GM18868 (cell line): ENCODE results near the gene WFDC6.

Experiments used
- ATAC-seq: cut with Tn5 transposase; IDR thresholded peaks from one replicate; pipeline ENCODE4 v1.9.1; 2021; ENCODE audit warnings: mild to moderate bottlenecking, moderate library complexity; ENCODE audit not compliant: unreplicated experiment

WFDC6 gene

DNA sequence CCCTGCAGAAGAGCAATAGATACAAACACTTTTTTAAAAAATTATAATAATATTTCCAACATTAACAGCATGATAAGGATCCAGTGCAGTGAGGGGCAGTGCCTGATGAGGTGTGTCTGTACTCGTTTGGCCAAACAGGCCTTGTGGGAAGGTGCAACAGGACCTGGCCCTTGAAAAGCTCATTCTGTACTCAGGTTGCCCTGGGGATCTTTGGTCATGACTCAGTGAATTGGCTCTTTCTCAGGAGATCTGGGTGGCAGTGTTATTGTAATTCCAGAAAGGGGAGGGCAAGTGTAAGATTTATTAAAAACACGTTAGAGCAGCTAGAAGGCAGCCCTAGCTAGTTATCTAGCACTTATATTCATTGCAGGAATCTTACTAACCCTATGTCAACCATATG, 21.0 kb downstream of the WFDC6 start:
- ATAC-seq, result no peak

DNA sequence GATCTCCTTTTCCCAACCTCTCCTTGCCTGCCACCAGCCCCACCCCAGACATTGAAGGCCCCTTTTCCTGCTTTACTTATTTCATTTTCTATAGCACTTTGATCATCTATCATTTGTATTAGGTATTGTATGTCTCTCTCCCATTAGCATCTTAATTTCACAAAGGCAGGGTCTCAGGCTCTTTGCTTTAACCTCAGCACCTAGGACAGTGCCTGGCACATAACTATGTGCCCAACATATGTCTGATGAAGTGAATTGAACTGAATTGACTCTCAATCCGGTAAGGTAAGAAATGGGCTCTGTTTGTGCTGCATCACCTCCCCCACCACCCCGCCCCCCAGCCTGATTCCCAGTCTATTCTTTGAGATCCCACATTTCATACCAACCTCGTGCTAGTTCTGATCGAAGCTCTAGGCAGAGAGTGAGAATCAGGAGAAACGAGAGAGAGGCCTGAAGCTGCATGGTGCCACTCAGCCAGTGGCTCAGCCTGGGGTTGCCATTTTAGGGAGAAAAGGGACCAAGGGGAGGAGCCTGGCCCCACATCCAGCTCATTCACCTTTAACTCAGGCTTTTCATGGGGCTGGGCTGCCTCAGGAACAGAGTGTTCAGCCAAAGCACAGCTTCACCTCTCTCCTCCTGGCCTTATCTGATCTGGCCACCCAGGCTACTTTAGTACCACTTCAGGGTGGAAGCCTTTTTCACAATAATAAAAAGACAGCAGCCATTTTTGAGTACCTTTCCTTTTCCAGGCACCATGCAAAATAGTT, 24.0 kb downstream of the WFDC6 start, which contains the start of gene SPINT3:
Gene SPINT3 (minus strand): TSS at position 476 of the 767 bp plus-strand sequence. CDS start 14 bp downstream, at position 462.
- no peak for ATAC-seq

- ATAC-seq, result no peak
Observed at GRCh38 chr20:45510242-45510862, 28.9 kb downstream of the WFDC6 start.

GRCh38 chr20:45509091-45509490, 30.2 kb downstream of the WFDC6 start:
- ATAC-seq, result no peak

DNA sequence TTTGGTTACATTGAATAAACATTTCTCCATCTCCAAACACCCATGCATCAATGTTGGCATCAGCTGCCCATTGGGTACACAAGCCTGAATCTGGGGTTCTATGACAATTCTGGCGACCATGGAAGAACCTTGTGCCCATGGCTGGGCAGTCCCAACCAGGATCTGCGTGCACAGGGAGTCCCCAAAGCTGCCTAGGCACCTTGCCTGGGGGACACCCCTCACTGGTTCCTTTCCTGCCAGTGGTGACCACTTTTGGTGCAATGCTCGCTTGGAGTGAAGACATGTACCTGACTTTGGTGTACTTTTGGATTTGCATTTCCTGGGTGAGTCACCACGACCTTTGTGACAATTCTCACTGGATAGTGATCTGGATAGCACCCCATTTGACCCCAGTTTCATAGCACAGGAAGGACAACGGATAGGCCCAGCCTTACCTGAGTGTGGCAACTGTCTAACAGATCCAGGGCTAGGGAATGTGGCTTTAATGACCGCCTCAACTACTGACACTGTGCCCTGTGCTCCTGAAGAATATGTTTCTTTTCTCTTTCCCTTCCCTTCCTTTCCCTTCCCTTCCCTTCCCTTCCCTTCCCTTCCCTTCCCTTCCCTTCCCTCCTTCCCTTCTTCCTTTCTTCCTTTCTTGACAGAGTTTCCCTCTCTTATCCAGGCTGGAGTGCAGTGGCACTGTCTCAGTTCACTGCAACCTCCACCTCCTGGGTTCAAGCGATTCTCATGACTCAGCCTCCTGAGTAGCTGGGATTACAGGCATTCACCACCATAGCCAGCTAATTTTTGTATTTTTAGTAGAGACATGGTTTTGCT, 31.0 kb downstream of the WFDC6 start:
- ATAC-seq, result no peak

- ATAC-seq, result peak; percentile 55
Observed at GRCh38 chr20:45507011-45507820, 32.1 kb downstream of the WFDC6 start.

DNA sequence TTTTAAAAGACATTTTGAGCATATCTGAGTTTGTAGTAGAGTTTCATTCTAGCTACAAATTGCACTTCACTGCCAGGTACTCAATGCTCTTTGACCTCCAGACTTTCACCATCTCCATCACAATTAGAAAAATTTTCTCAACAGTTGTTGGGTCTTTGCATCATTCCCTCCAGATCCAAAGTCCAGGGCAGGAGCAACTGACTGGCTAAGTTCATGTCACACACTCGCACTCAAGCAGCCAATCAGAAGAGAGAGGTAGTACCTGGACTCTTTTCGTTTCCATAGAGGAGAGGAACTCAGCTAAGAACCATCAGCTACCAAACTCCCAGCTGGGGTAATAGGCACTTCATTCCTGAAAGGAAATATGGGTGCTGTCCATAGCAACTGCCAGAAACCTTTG, 32.9 kb downstream of the WFDC6 start:
- ATAC-seq, result no peak

GRCh38 chr20:45503403-45503802, 35.9 kb downstream of the WFDC6 start:
- no peak for ATAC-seq

DNA sequence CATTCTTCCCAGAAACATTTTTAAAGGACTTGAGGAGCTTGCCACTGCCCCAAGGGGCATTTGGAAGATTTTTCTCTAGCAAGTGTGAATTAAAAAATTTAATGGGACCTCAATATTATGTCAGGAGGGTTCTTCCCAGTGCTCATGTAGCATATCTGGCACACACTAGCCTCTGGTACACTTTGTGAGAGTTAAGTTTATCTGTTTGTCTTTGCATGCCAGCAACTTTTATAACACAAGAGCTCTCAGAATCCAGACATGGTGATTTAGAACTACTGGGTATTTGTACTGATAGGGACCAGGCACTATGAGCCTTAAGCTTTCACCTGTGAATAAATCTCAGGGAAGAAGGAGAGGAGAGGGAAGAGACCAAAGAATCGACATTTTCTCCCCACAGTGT, 36.7 kb downstream of the WFDC6 start:
- no peak for ATAC-seq

GRCh38 chr20:45501600-45501999, 37.7 kb downstream of the WFDC6 start:
- no peak for ATAC-seq

DNA sequence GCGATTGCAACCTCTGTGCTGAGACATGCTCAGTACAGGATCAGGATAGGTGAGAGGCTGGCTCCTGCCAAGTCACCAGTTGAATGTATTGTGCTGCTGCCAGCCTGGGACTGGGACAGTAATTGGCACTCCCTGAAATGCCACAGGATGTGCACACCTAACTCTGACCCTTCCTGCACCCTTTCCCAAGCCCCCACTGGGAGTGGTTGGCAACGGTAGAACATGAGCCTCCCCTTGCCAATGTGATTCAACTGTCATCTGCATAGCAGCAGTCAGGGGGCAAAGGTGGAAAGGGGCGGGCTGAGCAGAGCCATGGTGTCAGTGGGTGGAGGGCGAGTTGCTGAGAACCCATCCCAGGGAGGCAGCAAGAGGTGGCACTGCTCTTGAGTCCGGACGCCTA, 39.3 kb downstream of the WFDC6 start:
- no peak for ATAC-seq

GRCh38 chr20:45497971-45498494, 41.2 kb downstream of the WFDC6 start:
- ATAC-seq, result no peak

DNA sequence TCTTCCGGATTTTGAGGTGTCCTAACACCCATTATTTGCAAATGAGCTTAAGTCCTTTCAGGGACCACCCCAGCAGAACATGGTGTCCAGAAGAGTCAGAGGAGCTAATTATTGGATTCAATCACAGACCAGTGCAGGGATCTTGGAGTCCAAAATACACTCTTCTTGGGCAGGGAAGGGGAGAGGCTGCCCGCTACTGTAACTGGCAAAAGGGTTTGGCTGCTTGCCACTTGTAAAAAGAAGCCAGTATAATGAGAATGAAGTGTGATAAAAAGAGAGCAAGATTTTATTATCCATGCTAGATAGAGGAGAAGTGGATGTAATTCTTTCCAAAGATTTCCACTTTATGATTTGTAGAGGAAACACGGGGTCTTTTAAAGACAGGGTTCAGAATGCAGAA, 43.1 kb downstream of the WFDC6 start:
- ATAC-seq, result no peak

DNA sequence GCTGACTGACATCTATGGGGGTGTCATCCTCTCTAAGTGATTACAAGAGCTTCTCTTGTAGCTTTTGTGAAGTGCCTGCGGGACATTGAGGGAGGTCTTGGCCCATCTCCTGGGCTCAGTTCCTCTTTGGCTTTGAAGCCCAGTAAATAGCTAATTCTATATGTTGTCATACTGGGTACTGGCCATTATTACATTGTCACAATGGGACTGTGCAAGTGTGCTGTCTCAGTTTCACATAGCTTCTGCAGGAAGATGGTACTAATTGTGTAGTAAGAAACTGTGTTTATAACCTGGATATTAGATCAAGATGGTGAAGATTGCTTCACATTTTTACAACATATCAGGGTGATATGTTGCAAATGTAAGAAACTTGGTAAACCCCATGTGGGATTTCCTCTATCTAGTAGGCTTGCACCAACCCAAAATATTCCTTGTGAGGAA, 43.8 kb downstream of the WFDC6 start:
- no peak for ATAC-seq

DNA sequence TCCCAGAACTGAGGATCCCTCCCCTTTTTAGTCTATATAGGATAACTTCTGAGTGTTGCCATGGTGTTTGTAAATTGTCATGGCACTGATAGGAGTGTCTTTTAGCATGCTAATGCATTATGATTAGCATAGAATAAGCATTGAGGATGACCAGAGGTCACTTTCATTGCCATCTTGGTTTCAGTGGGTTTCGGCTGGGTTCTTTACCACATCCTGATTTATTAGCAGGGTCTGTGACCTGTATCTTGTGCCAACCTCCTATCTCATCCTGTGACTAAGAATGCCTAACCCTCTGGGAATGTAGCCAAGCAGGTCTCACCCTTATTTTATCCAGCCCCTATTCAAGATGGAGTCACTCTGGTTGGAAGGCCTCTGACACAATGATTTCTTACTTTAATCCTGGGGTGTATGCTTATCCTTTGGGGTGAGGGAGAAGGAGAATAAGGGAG, 50.2 kb downstream of the WFDC6 start:
- ATAC-seq, result no peak

DNA sequence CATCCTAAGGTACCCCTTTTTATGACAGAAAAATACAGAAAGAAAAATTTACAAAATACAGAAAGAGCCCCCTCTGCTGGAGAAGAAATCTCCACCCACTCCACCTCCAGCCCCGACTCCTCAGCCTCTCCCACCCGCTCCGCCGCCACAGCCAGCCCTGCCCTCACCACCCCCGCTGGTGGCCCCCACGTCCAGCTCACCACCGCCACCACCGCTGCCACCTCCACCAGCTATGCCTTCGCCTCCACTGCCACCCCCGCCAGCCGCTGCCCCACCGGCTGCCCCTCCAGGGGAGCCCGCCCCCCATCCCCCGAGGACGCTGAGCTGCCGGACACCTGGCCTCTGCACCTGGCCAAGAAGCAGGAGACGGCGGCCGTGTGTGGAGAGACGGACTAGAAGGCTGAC, 52.0 kb downstream of the WFDC6 start:
- no peak for ATAC-seq

DNA sequence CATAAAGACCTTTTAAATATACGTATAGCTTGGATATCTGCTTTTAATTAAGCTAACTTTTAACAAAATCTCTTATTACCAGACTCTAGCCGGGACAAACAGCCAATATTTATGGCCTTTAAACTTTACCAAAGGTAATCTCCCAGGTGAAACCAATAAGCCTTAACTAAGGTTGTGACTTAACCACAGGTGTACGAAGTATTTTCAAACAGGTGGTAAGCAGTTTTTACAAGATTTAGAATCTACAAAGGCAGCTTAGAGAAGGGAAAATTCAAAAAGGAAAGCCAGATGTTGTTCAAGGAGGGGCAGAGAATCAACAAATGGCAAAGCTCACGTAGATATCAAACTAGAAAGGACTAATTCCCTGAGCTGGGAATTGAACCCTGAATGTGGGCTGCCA, 53.9 kb downstream of the WFDC6 start:
- ATAC-seq, result no peak

- ATAC-seq, result no peak
Observed at GRCh38 chr20:45484676-45485075, 54.6 kb downstream of the WFDC6 start.
